GM23338 (cell line): ENCODE results near the gene NR2C1.

Experiments used
- CREB1 ChIP-seq: fragments of 250-450 bp; sonication (Bioruptor Pico); IDR thresholded peaks from 2 replicates; pipeline ENCODE4 v1.5.0; 2020; ENCODE audit warnings: low read depth, mild to moderate bottlenecking, moderate library complexity
- EZH2 ChIP-seq: fragments of 200-600 bp; sonication (generic); IDR thresholded peaks from one replicate; pipeline ENCODE4 v1.8.0; 2017; ENCODE audit warnings: antibody characterized with exemption, mild to moderate bottlenecking, low read depth; ENCODE audit not compliant: unreplicated experiment
- EZH2phosphoT487 ChIP-seq: fragments of 200-600 bp; sonication (generic); IDR thresholded peaks from one replicate; pipeline ENCODE4 v1.8.1; 2018; ENCODE audit warnings: antibody characterized with exemption; ENCODE audit not compliant: unreplicated experiment
- JUNB ChIP-seq: IDR thresholded peaks from one replicate; pipeline ENCODE4 v1.6.1; 2016; ENCODE audit warnings: antibody characterized with exemption; ENCODE audit not compliant: unreplicated experiment
- POLR2AphosphoS5 ChIP-seq: IDR thresholded peaks from 2 replicates; pipeline ENCODE4 v1.6.1; 2016; ENCODE audit warnings: antibody characterized with exemption, low read depth
- ZNF114 ChIP-seq: fragments of 250-450 bp; sonication (Bioruptor Pico); IDR thresholded peaks from 2 replicates; pipeline ENCODE4 v1.5.0; 2020; ENCODE audit warnings: mild to moderate bottlenecking, moderate library complexity
- TF ChIP-seq, protein P1 (sequence below), 2 experiments: fragments of 200-600 bp in 1 of 2; sonication (generic) in 1 of 2; conservative IDR thresholded peaks; 2 replicates each; pipeline versions ENCODE4 v1.5.1 to v1.6.1; 2016 to 2017; ENCODE audit warnings: antibody characterized with exemption in 2 of 2, low read depth in 2 of 2, mild to moderate bottlenecking in 2 of 2, moderate library complexity in 1 of 2
- TF ChIP-seq, protein P2 (sequence below): IDR thresholded peaks from one replicate; pipeline ENCODE4 v1.6.1; 2018; ENCODE audit warnings: antibody characterized with exemption; ENCODE audit not compliant: unreplicated experiment

DNA sequence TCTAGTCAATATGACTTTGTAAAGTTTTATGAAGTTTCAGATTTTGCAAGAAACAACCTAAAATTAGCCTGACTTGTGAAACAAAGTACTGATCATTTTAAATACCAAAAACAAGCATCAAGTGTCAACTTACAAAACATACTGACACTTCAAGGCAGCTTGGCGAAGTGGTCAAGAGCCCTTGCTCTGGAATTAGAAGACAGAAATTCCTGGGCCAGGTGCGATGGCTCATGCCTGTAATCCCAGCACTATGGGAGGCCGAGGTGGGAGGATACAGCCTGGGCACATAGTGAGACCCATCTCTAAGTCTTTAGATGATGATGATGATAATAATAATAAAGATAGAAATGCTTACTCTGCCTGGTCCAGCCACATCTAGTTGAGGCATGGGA lies 45.4 kb upstream of the NR2C1 start:
- TF ChIP-seq, protein P1, sequence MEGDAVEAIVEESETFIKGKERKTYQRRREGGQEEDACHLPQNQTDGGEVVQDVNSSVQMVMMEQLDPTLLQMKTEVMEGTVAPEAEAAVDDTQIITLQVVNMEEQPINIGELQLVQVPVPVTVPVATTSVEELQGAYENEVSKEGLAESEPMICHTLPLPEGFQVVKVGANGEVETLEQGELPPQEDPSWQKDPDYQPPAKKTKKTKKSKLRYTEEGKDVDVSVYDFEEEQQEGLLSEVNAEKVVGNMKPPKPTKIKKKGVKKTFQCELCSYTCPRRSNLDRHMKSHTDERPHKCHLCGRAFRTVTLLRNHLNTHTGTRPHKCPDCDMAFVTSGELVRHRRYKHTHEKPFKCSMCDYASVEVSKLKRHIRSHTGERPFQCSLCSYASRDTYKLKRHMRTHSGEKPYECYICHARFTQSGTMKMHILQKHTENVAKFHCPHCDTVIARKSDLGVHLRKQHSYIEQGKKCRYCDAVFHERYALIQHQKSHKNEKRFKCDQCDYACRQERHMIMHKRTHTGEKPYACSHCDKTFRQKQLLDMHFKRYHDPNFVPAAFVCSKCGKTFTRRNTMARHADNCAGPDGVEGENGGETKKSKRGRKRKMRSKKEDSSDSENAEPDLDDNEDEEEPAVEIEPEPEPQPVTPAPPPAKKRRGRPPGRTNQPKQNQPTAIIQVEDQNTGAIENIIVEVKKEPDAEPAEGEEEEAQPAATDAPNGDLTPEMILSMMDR (conservative IDR thresholded peaks at IDR 0.05; ENCODE audit: low read depth in 2 of 2), result no peak
- TF ChIP-seq POLR2AphosphoS5, result no peak
- TF ChIP-seq, protein P2, sequence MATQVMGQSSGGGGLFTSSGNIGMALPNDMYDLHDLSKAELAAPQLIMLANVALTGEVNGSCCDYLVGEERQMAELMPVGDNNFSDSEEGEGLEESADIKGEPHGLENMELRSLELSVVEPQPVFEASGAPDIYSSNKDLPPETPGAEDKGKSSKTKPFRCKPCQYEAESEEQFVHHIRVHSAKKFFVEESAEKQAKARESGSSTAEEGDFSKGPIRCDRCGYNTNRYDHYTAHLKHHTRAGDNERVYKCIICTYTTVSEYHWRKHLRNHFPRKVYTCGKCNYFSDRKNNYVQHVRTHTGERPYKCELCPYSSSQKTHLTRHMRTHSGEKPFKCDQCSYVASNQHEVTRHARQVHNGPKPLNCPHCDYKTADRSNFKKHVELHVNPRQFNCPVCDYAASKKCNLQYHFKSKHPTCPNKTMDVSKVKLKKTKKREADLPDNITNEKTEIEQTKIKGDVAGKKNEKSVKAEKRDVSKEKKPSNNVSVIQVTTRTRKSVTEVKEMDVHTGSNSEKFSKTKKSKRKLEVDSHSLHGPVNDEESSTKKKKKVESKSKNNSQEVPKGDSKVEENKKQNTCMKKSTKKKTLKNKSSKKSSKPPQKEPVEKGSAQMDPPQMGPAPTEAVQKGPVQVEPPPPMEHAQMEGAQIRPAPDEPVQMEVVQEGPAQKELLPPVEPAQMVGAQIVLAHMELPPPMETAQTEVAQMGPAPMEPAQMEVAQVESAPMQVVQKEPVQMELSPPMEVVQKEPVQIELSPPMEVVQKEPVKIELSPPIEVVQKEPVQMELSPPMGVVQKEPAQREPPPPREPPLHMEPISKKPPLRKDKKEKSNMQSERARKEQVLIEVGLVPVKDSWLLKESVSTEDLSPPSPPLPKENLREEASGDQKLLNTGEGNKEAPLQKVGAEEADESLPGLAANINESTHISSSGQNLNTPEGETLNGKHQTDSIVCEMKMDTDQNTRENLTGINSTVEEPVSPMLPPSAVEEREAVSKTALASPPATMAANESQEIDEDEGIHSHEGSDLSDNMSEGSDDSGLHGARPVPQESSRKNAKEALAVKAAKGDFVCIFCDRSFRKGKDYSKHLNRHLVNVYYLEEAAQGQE, result no peak
- no peak for TF ChIP-seq EZH2phosphoT487
- no peak for TF ChIP-seq CREB1 (CRISPR knock-in tag)
- TF ChIP-seq EZH2, result no peak
- TF ChIP-seq ZNF114 (CRISPR knock-in tag), result no peak
- TF ChIP-seq JUNB, result no peak
